ENCODE measurements around the gene TMOD2.

The TMOD2 gene

GRCh38 chr15:51828621-51829375, 77.4 kb downstream of the TMOD2 start:
- DNase-seq = no peak

- DNase-seq = peak; percentile 98
Observed at GRCh38 chr15:51829376-51830275, 78.2 kb downstream of the TMOD2 start, which contains the start of gene TMOD3. TSS of gene TMOD3 (plus strand) at chr15:51829653. CDS start at chr15:51862885, 33,232 bp downstream.

GRCh38 chr15:51830276-51830806, 78.9 kb downstream of the TMOD2 start:
- DNase-seq = no peak

- no peak for DNase-seq
Observed at GRCh38 chr15:51833772-51834171, 82.4 kb downstream of the TMOD2 start.

- no peak for DNase-seq
Observed at GRCh38 chr15:51837792-51838251, 86.4 kb downstream of the TMOD2 start.

- DNase-seq = no peak
Observed at GRCh38 chr15:51838270-51838669, 86.9 kb downstream of the TMOD2 start.

- DNase-seq = no peak
Observed at GRCh38 chr15:51840692-51841091, 89.3 kb downstream of the TMOD2 start.

GRCh38 chr15:51841406-51842040, 90.1 kb downstream of the TMOD2 start:
- DNase-seq = no peak

GRCh38 chr15:51842265-51842664, 90.9 kb downstream of the TMOD2 start:
- no peak for DNase-seq

GRCh38 chr15:51842852-51843737, 91.7 kb downstream of the TMOD2 start:
- no peak for DNase-seq

- DNase-seq = no peak
Observed at GRCh38 chr15:51844747-51845426, 93.5 kb downstream of the TMOD2 start.

GRCh38 chr15:51846066-51846462, 94.7 kb downstream of the TMOD2 start:
- DNase-seq = no peak

- DNase-seq = no peak
Observed at GRCh38 chr15:51846463-51847230, 95.2 kb downstream of the TMOD2 start.

GRCh38 chr15:51848811-51849210, 97.4 kb downstream of the TMOD2 start:
- DNase-seq = no peak

- DNase-seq = no peak
Observed at GRCh38 chr15:51849860-51850259, 98.5 kb downstream of the TMOD2 start.

GRCh38 chr15:51853998-51854397, 102.6 kb downstream of the TMOD2 start:
- no peak for DNase-seq

GRCh38 chr15:51855612-51856011, 104.2 kb downstream of the TMOD2 start:
- no peak for DNase-seq

- no peak for DNase-seq
Observed at GRCh38 chr15:51856714-51857380, 105.5 kb downstream of the TMOD2 start.

GRCh38 chr15:51861557-51862359, 110.4 kb downstream of the TMOD2 start:
- peak; percentile 67 for DNase-seq

Measured in activated CD8-positive, alpha-beta memory T cell treated with anti-CD3 and anti-CD28 coated beads for 24 hours (primary cell).